ENCODE data around the gene OR2K2.
A peak's percentile ranks its signal among the peaks of the same experiment; 100 is the strongest.

DNA sequence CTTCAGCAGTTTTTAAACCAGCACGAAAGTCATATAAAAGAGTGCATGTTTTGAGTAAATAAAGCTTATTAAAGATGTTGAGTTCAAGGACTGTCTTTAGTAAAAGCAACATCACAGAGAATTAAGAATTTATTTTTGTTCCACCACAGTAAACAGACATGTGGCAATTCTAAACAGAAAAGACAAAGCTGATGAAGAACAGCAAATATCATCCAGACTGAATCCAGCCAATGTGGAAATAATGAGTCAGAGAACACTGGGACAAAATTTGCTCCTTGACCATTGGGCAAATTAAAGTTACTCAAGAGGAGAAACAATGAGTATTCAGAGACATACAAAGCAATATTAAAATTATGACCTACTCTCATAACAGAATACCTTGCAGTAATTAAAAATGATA, 28.8 kb downstream of the OR2K2 start:
- no peak for TF ChIP-seq EP300 (IDR thresholded peaks at IDR 0.05)
- TF ChIP-seq, protein P1, sequence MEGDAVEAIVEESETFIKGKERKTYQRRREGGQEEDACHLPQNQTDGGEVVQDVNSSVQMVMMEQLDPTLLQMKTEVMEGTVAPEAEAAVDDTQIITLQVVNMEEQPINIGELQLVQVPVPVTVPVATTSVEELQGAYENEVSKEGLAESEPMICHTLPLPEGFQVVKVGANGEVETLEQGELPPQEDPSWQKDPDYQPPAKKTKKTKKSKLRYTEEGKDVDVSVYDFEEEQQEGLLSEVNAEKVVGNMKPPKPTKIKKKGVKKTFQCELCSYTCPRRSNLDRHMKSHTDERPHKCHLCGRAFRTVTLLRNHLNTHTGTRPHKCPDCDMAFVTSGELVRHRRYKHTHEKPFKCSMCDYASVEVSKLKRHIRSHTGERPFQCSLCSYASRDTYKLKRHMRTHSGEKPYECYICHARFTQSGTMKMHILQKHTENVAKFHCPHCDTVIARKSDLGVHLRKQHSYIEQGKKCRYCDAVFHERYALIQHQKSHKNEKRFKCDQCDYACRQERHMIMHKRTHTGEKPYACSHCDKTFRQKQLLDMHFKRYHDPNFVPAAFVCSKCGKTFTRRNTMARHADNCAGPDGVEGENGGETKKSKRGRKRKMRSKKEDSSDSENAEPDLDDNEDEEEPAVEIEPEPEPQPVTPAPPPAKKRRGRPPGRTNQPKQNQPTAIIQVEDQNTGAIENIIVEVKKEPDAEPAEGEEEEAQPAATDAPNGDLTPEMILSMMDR (IDR thresholded peaks at IDR 0.05) = no peak
- TF ChIP-seq POLR2A (IDR thresholded peaks at IDR 0.05; ENCODE audit: low read length) = no peak
- TF ChIP-seq, protein P2, sequence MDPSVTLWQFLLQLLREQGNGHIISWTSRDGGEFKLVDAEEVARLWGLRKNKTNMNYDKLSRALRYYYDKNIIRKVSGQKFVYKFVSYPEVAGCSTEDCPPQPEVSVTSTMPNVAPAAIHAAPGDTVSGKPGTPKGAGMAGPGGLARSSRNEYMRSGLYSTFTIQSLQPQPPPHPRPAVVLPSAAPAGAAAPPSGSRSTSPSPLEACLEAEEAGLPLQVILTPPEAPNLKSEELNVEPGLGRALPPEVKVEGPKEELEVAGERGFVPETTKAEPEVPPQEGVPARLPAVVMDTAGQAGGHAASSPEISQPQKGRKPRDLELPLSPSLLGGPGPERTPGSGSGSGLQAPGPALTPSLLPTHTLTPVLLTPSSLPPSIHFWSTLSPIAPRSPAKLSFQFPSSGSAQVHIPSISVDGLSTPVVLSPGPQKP (IDR thresholded peaks at IDR 0.05; ENCODE audit: low read depth, low read length) = no peak
- TF ChIP-seq CEBPB (IDR thresholded peaks at IDR 0.05) = peak in 1 of 2 experiments; percentile 17; a peak in 1 of 4 replicates
